Right kidney (tissue), 9 donors: ENCODE data around the gene PCK2.
A peak's percentile ranks its signal among the peaks of the same experiment; 100 is the strongest.
"Not testable (repeated sequence)": the region's sequence is repeated elsewhere in the genome, so short reads cannot be mapped to it uniquely, and the experiment has no call there.

Source experiments
- DNase-seq: peaks from one replicate; pipeline ENCODE4 v3.0.0-alpha.2; 2016
- long read RNA-seq, 8 donors: transcript quantifications; one replicate each; lab custom pipeline, GENCODE V29; 2026

PCK2 gene
- long read RNA-seq, donor 1, transcript PCK2-201 (10 exons, 2,357 nt) = major isoform, 17 of 36 reads
- long read RNA-seq, donor 1, partial matches to known transcripts = 19 of 36 reads
- long read RNA-seq, donor 1, other reads (novel, unspliced or antisense) = 0 of 36 reads
- long read RNA-seq, donor 2, transcript PCK2-201 (10 exons, 2,357 nt) = major isoform, 8 of 22 reads
- long read RNA-seq, donor 2, partial matches to known transcripts = 14 of 22 reads
- long read RNA-seq, donor 2, other reads (novel, unspliced or antisense) = 0 of 22 reads
- long read RNA-seq, donor 3, transcript PCK2-201 (10 exons, 2,357 nt) = major isoform, 6 of 7 reads
- long read RNA-seq, donor 3, partial matches to known transcripts = 0 of 7 reads
- long read RNA-seq, donor 3, other reads (novel, unspliced or antisense) = 0 of 7 reads
- long read RNA-seq, donor 4, partial matches to known transcripts = 0 of 3 reads
- long read RNA-seq, donor 4, other reads (novel, unspliced or antisense) = 0 of 3 reads
- long read RNA-seq, donor 5, transcript PCK2-201 (10 exons, 2,357 nt) = major isoform, 9 of 11 reads
- long read RNA-seq, donor 5, partial matches to known transcripts = 0 of 11 reads
- long read RNA-seq, donor 5, other reads (novel, unspliced or antisense) = 0 of 11 reads
- long read RNA-seq, donor 6, transcript PCK2-201 (10 exons, 2,357 nt) = major isoform, 8 of 21 reads
- long read RNA-seq, donor 6, partial matches to known transcripts = 11 of 21 reads
- long read RNA-seq, donor 6, other reads (novel, unspliced or antisense) = 0 of 21 reads
- long read RNA-seq, donor 7 = 0 reads
- long read RNA-seq, donor 8, transcript PCK2-201 (10 exons, 2,357 nt) = major isoform, 19 of 27 reads
- long read RNA-seq, donor 8, partial matches to known transcripts = 6 of 27 reads
- long read RNA-seq, donor 8, other reads (novel, unspliced or antisense) = 0 of 27 reads

- peak; percentile 92 for DNase-seq
Measured at GRCh38 chr14:24093901-24094840, at the start of gene PCK2. Gene PCK2 (plus strand): TSS chr14:24094311. CDS start chr14:24094406, 95 bp downstream.

- DNase-seq = not testable (repeated sequence)
Measured at GRCh38 chr14:24049002-24049401, 45.1 kb upstream of the PCK2 start.

- not testable (repeated sequence) for DNase-seq
Measured at GRCh38 chr14:24050753-24051152, 43.4 kb upstream of the PCK2 start.

- DNase-seq = peak; percentile 89
Measured at GRCh38 chr14:24051176-24051788, 42.8 kb upstream of the PCK2 start.

- no peak for DNase-seq
Measured at GRCh38 chr14:24051789-24052655, 42.1 kb upstream of the PCK2 start, which contains the start of gene CARMIL3. Gene CARMIL3 (plus strand): TSS chr14:24052009. CDS start chr14:24052154, 145 bp downstream.

GRCh38 chr14:24052656-24053547, 41.2 kb upstream of the PCK2 start:
- DNase-seq = no peak

GRCh38 chr14:24053548-24054323, 40.4 kb upstream of the PCK2 start:
- no peak for DNase-seq

- DNase-seq = no peak
Measured at GRCh38 chr14:24054324-24054641, 39.8 kb upstream of the PCK2 start.

- DNase-seq = no peak
Measured at GRCh38 chr14:24054646-24055045, 39.5 kb upstream of the PCK2 start.

- no peak for DNase-seq
Measured at GRCh38 chr14:24055971-24056799, 37.9 kb upstream of the PCK2 start.

- no peak for DNase-seq
Measured at GRCh38 chr14:24056800-24057184, 37.3 kb upstream of the PCK2 start.

GRCh38 chr14:24057271-24057670, 36.8 kb upstream of the PCK2 start:
- DNase-seq = no peak

GRCh38 chr14:24057867-24058259, 36.2 kb upstream of the PCK2 start:
- DNase-seq = no peak

GRCh38 chr14:24058260-24058950, 35.7 kb upstream of the PCK2 start:
- peak; percentile 68 for DNase-seq

- DNase-seq = no peak
Measured at GRCh38 chr14:24058951-24059475, 35.1 kb upstream of the PCK2 start.

- no peak for DNase-seq
Measured at GRCh38 chr14:24059841-24060388, 34.2 kb upstream of the PCK2 start.

GRCh38 chr14:24060443-24060842, 33.7 kb upstream of the PCK2 start:
- DNase-seq = no peak
